ENCODE measurements around the gene NEURL1.

GRCh38 chr10:103627111-103627892 lies 133.8 kb downstream of the NEURL1 start:
- TF ChIP-seq EZH2 (IDR thresholded peaks at IDR 0.05; ENCODE audit: insufficient read depth, poor library complexity, severe bottlenecking) (no peak), EZH2phosphoT487 (IDR thresholded peaks at IDR 0.05; ENCODE audit: insufficient read depth, low read depth) (no peak)

Data from GM23248 (cell line).